ENCODE measurements around the gene ZNF488. TPM values are rescaled to one million over a fixed set of nuclear protein-coding genes. Genes with fewer than 3 reads are reported as not detected.

ZNF488 gene
- total and polyA plus RNA-seq, 3 experiments from 2014 or later, result 0.42 to 0.44 TPM; not detected in 1

DNA sequence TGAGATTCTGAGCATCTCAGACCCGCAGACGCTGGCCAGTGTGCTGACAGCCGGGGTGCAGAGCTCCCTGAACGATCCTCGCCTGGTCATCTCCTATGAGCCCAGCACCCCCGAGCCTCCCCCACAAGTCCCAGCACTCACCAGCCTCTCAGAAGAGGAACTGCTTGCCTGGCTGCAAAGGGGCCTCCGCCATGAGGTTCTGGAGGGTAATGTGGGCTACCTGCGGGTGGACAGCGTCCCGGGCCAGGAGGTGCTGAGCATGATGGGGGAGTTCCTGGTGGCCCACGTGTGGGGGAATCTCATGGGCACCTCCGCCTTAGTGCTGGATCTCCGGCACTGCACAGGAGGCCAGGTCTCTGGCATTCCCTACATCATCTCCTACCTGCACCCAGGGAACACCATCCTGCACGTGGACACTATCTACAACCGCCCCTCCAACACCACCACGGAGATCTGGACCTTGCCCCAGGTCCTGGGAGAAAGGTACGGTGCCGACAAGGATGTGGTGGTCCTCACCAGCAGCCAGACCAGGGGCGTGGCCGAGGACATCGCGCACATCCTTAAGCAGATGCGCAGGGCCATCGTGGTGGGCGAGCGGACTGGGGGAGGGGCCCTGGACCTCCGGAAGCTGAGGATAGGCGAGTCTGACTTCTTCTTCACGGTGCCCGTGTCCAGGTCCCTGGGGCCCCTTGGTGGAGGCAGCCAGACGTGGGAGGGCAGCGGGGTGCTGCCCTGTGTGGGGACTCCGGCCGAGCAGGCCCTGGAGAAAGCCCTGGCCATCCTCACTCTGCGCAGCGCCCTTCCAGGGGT is 35.2 kb downstream of the ZNF488 start:
- H3K36me3 Mint-ChIP-seq, result no peaks in the 10 kb centered on the region
- Histone ChIP-seq H3K27ac (ENCODE audit: low read depth, low read length) (no peak overlapping the region), H3K36me3 (ENCODE audit: insufficient read depth, low read length) (no peaks in the 10 kb centered on the region), H3K27me3 (ENCODE audit: insufficient read depth, low read length, poor library complexity, severe bottlenecking) (no peaks in the 10 kb centered on the region), H3K9me3 (ENCODE audit: low read length) (no peaks in the 10 kb centered on the region), H3K4me1 (ENCODE audit: insufficient read depth, low read length) (no peaks in the 10 kb centered on the region), H3K4me3 (ENCODE audit: low read length) (no peak overlapping the region)
- no peak overlapping the region for H3K4me3 Mint-ChIP-seq
- H3K9me3 Mint-ChIP-seq, result no peaks in the 10 kb centered on the region
- no peaks in the 10 kb centered on the region for H3K27me3 Mint-ChIP-seq
- ChIA-PET POLR2A (no interaction called here), CTCF (no interaction called here)
- DNase-seq, result no peak
- no peak overlapping the region for H3K27ac Mint-ChIP-seq
- no peaks in the 10 kb centered on the region for H3K4me1 Mint-ChIP-seq

DNA sequence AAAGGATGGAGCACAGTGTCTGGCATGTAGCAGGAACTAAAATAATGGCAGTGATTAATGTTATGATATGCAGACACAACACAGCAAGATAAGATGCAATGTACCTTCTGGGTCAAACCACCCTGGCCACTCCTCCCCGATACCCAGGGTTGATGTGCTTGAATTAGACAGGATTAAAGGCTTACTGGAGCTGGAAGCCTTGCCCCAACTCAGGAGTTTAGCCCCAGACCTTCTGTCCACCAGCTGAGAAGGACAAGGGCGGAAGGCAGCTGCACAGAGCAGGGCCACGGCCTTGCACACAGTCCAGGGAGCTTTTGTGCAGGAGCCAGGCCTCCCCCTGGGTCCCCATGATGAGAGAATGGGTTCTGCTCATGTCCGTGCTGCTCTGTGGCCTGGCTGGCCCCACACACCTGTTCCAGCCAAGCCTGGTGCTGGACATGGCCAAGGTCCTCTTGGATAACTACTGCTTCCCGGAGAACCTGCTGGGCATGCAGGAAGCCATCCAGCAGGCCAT is 35.9 kb downstream of the ZNF488 start, which contains the start of gene RBP3:
RBP3 (plus strand) TSS at position 226 of the 514 bp plus-strand sequence; CDS start at position 348, 122 bp downstream.
- CTCF ChIA-PET, result no interaction called here
- POLR2A ChIA-PET, result no interaction called here
- Histone ChIP-seq H3K36me3 (ENCODE audit: insufficient read depth, low read length) (no peaks in the 10 kb centered on the region), H3K4me1 (ENCODE audit: insufficient read depth, low read length) (no peaks in the 10 kb centered on the region), H3K9me3 (ENCODE audit: low read length) (no peaks in the 10 kb centered on the region), H3K27me3 (ENCODE audit: insufficient read depth, low read length, poor library complexity, severe bottlenecking) (no peaks in the 10 kb centered on the region), H3K27ac (ENCODE audit: low read depth, low read length) (no peak within 1 kb of the TSS), H3K4me3 (ENCODE audit: low read length) (no peak within 1 kb of the TSS)
- Mint-ChIP-seq H3K36me3 (no peaks in the 10 kb centered on the region), H3K27me3 (peaks cover 0 to 1% of the 10 kb centered on the region in 2 donors), H3K27ac (no peak within 1 kb of the TSS), H3K4me1 (no peaks in the 10 kb centered on the region), H3K4me3 (no peak within 1 kb of the TSS), H3K9me3 (no peaks in the 10 kb centered on the region)
- no peak for DNase-seq

DNA sequence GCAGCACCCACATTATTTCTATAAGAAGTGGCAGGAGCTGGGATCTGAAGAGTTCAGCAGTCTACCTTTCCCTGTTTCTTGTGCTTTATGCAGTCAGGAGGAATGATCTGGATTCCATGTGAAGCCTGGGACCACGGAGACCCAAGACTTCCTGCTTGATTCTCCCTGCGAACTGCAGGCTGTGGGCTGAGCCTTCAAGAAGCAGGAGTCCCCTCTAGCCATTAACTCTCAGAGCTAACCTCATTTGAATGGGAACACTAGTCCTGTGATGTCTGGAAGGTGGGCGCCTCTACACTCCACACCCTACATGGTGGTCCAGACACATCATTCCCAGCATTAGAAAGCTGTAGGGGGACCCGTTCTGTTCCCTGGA is 36.8 kb downstream of the ZNF488 start:
- Histone ChIP-seq H3K4me3 (ENCODE audit: low read length) (no peak overlapping the region), H3K4me1 (ENCODE audit: insufficient read depth, low read length) (no peaks in the 10 kb centered on the region), H3K27me3 (ENCODE audit: insufficient read depth, low read length, poor library complexity, severe bottlenecking) (no peaks in the 10 kb centered on the region), H3K36me3 (ENCODE audit: insufficient read depth, low read length) (no peaks in the 10 kb centered on the region), H3K27ac (ENCODE audit: low read depth, low read length) (no peak overlapping the region), H3K9me3 (ENCODE audit: low read length) (no peaks in the 10 kb centered on the region)
- POLR2A ChIA-PET, result no interaction called here
- Mint-ChIP-seq H3K9me3 (no peaks in the 10 kb centered on the region), H3K36me3 (no peaks in the 10 kb centered on the region), H3K4me1 (no peaks in the 10 kb centered on the region), H3K4me3 (no peak overlapping the region), H3K27ac (no peak overlapping the region), H3K27me3 (peaks cover 0 to 4% of the 10 kb centered on the region in 2 donors)
- DNase-seq, result no peak
- CTCF ChIA-PET, result interaction anchor here (0.8 kb wide), 1 partner anchor 300 kb away, joined by 3 read pairs; no protein-coding TSS in a partner anchor

DNA sequence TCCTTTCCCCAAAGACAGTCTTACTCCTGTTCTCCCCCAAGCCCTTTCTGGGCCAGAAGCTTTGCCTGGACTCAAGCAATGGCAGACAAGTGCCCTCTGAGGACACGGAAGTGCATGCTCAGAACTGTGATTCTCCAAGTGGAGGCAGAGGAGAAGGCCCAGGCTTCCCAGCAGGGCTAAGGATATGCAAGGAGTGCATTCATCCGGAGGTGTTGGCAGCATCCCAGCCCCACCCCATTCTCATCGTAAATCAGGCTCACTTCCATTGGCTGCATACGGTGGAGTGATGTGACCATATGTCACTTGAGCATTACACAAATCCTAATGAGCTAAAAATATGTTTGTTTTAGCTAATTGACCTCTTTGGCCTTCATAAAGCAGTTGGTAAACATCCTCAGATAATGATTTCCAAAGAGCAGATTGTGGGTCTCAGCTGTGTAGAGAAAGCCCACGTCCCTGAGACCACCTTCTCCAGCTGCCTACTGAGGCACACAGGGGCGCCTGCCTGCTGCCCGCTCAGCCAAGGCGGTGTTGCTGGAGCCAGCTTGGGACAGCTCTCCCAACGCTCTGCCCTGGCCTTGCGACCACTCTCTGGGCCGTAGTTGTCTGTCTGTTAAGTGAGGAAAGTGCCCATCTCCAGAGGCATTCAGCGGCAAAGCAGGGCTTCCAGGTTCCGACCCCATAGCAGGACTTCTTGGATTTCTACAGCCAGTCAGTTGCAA is 37.4 kb downstream of the ZNF488 start:
- peaks cover 0 to 5% of the 10 kb centered on the region in 2 donors for H3K27me3 Mint-ChIP-seq
- H3K4me3 Mint-ChIP-seq, result no peak overlapping the region
- no peaks in the 10 kb centered on the region for H3K9me3 ChIP-seq (ENCODE audit: low read length)
- H3K4me3 ChIP-seq (ENCODE audit: low read length), result no peak overlapping the region
- no peak for DNase-seq
- H3K36me3 Mint-ChIP-seq, result no peaks in the 10 kb centered on the region
- no peak overlapping the region for H3K27ac ChIP-seq (ENCODE audit: low read depth, low read length)
- H3K9me3 Mint-ChIP-seq, result no peaks in the 10 kb centered on the region
- no peaks in the 10 kb centered on the region for H3K4me1 ChIP-seq (ENCODE audit: insufficient read depth, low read length)
- H3K27me3 ChIP-seq (ENCODE audit: insufficient read depth, low read length, poor library complexity, severe bottlenecking), result no peaks in the 10 kb centered on the region
- POLR2A ChIA-PET, result no interaction called here
- H3K36me3 ChIP-seq (ENCODE audit: insufficient read depth, low read length), result no peaks in the 10 kb centered on the region
- CTCF ChIA-PET, result interaction anchor here (0.8 kb wide), 1 partner anchor 299 kb away, joined by 3 read pairs; no protein-coding TSS in a partner anchor
- no peaks in the 10 kb centered on the region for H3K4me1 Mint-ChIP-seq
- no peak overlapping the region for H3K27ac Mint-ChIP-seq

DNA sequence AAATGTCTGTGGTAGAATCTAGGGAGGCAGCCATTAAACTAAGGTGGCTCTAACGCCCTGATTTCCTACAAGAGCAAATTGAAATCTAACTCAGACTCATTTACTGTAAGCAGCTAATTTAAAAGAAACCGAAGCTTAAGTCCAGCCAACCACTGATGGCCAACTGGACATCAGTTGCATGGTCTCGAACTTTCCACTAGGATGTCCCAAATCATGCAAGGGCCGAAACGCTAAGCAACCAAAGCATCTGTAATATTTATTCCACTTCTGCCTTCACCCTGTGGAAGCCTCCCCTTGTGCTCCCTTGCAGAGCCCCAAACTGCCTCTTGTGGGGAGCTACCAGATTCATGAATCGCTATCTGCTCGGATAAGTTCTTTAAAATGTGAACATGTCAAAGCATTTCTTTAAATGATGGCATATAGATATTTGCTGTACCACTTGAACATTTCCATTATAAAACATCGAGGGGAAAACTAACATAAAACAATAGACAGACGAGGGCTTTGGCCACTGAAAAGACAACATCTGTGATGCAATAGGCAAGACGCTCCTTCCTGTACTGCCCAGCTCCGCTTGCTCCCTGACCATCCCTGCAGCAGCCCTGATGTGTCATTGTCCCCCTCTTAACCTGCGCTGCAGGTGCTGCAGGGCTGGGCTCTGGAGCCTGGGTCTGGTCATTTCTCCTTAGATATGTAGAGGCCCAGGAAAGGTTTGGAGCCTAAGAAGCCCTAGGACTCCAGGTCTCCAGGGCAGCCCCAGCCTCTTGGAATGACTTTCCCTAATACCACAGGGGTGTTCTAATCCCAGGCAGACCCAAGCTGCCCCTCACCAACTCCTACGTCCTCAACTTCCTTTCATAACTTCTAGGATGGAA is 38.9 kb downstream of the ZNF488 start:
- Mint-ChIP-seq H3K27me3 (peaks cover 3 to 5% of the 10 kb centered on the region in 2 donors), H3K27ac (no peak overlapping the region), H3K9me3 (no peaks in the 10 kb centered on the region), H3K4me1 (no peaks in the 10 kb centered on the region), H3K4me3 (no peak overlapping the region), H3K36me3 (no peaks in the 10 kb centered on the region)
- ChIA-PET CTCF (no interaction called here), POLR2A (no interaction called here)
- Histone ChIP-seq H3K4me3 (ENCODE audit: low read length) (no peak overlapping the region), H3K36me3 (ENCODE audit: insufficient read depth, low read length) (no peaks in the 10 kb centered on the region), H3K27ac (ENCODE audit: low read depth, low read length) (no peak overlapping the region), H3K4me1 (ENCODE audit: insufficient read depth, low read length) (no peaks in the 10 kb centered on the region), H3K9me3 (ENCODE audit: low read length) (no peaks in the 10 kb centered on the region), H3K27me3 (ENCODE audit: insufficient read depth, low read length, poor library complexity, severe bottlenecking) (no peaks in the 10 kb centered on the region)
- DNase-seq, result no peak

DNA sequence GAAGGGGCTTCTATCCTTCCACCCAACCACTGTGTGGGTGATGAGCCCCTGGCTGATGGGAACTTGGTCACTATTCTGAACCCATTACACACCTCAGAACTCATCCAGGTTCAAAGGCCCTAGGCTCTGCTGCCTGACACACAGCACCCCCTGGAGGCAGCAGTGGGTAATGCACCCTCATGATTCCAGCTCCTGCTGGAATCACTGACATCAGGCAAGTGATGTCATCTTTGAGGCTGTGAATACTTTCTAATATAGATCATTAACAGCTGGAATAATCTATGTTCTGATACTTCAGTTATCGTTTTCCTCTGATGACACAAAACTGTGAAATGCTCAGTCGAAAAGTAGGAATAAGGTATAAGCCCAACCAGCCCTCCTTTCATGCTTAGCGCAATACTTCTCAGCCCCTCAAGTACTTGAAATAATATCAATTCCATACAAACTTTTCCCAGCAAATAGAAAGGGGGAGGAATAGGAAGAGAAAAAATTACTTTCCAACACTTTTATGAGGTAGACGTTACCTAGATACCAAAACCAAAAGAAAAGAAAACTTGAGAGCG is 43.4 kb downstream of the ZNF488 start:
- POLR2A ChIA-PET, result no interaction called here
- Mint-ChIP-seq H3K27ac (no peak overlapping the region), H3K4me3 (no peak overlapping the region)

DNA sequence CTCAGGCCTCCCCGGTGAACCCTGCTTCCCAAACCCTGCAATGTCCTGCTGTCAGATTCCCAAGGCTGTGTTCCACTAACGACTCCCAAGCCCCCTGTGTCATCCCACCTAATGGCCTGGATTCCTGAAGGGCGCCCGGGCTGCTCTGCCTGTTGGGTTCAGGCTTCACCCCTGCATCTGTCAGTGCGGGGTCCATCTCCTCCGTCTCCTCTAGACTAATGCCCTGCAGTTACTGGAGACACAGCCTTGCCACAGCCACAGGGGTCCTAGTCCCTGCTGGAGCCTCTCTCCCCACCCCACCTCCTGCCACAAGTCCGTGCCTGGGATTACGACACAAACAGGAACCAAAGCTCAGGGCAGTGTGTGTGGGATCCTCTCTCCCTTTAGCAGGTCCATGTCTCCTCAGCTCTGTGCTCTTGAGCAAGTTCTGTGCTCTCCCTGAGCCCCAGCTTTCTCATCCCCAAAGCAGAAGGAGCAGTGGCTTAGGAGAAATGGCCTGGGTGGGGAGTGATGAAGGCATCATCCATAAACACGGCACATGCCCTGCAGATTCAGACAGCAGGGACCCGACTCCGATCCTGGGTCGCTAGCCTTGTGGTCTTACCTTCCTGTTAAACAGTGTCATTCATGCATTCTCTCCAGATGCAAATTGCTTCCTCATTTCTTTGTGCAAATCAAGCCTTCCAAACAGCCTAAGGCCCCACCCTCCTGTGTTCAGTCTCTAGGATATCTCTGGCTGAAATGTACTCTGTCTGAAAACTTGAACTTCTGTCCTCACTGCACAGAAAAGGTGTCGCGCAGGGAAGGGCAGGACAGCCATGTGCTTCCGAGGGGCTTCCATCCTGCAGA is 44.1 kb downstream of the ZNF488 start:
- H3K27ac Mint-ChIP-seq, result peak overlapping the region in 1 of 8 donors; percentile 38

More for the DNA sequence above, 43.4 kb downstream of the ZNF488 start:
- Mint-ChIP-seq H3K4me1 (no peaks in the 10 kb centered on the region), H3K27me3 (peaks cover 5 to 18% of the 10 kb centered on the region in 2 donors), H3K9me3 (no peaks in the 10 kb centered on the region), H3K36me3 (no peaks in the 10 kb centered on the region)
- no peak overlapping the region for H3K4me3 ChIP-seq (ENCODE audit: low read length)
- H3K27ac ChIP-seq (ENCODE audit: low read depth, low read length), result no peak overlapping the region
- H3K4me1 ChIP-seq (ENCODE audit: insufficient read depth, low read length), result no peaks in the 10 kb centered on the region
- DNase-seq, result peak; percentile 34 to 73 (median 44)
- H3K27me3 ChIP-seq (ENCODE audit: insufficient read depth, low read length, poor library complexity, severe bottlenecking), result no peaks in the 10 kb centered on the region
- no peaks in the 10 kb centered on the region for H3K9me3 ChIP-seq (ENCODE audit: low read length)
- CTCF ChIA-PET, result interaction anchor here (0.7 to 3.0 kb wide), 10 partner anchors 9 to 316 kb away, joined by 3 to 17 read pairs (median 3); no protein-coding TSS in a partner anchor
- no peaks in the 10 kb centered on the region for H3K36me3 ChIP-seq (ENCODE audit: insufficient read depth, low read length)

More for the DNA sequence above, 44.1 kb downstream of the ZNF488 start:
- no peak overlapping the region for H3K27ac ChIP-seq (ENCODE audit: low read depth, low read length)
- Mint-ChIP-seq H3K4me1 (no peaks in the 10 kb centered on the region), H3K27me3 (peaks cover 5 to 20% of the 10 kb centered on the region in 2 donors), H3K9me3 (no peaks in the 10 kb centered on the region), H3K36me3 (no peaks in the 10 kb centered on the region), H3K4me3 (no peak overlapping the region)
- DNase-seq, result no peak
- ChIA-PET CTCF (interaction anchor here (0.9 to 3.0 kb wide), 6 partner anchors 17 to 315 kb away, joined by 3 to 17 read pairs (median 6); no protein-coding TSS in a partner anchor), POLR2A (no interaction called here)
- no peaks in the 10 kb centered on the region for H3K4me1 ChIP-seq (ENCODE audit: insufficient read depth, low read length)
- no peaks in the 10 kb centered on the region for H3K9me3 ChIP-seq (ENCODE audit: low read length)
- H3K27me3 ChIP-seq (ENCODE audit: insufficient read depth, low read length, poor library complexity, severe bottlenecking), result no peaks in the 10 kb centered on the region
- no peaks in the 10 kb centered on the region for H3K36me3 ChIP-seq (ENCODE audit: insufficient read depth, low read length)
- H3K4me3 ChIP-seq (ENCODE audit: low read length), result no peak overlapping the region
